GM21423 (cell line): Measurements from ENCODE around the gene GOLGA2.
A peak's percentile ranks its signal among the peaks of the same experiment; 100 is the strongest.

Experiments used
- ATAC-seq: cut with Tn5 transposase; IDR thresholded peaks from one replicate; pipeline ENCODE4 v1.9.1; 2021; ENCODE audit warnings: mild to moderate bottlenecking, moderate library complexity; ENCODE audit not compliant: unreplicated experiment

GOLGA2 gene

DNA sequence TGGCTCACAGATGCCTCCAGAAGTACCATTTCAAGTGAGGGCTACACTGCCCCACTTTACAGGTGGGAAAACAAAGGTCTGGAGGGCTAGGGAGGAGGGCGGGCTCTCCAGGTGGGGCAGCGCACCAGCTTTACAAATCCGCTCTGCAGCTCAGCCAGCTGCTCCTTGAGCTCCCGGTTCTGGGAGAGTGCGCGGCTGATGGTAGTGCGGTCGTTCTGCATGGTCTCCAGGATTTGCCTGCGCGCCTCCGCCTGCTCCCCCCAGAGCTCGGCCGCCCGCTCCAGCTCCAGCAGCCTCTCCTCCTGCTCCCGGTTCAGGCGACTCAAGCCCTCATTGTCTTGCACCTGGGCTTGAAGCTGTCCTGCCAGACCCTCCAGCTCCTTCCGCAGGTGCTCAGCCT is 15.5 kb downstream of the GOLGA2 start:
- ATAC-seq = no peak

DNA sequence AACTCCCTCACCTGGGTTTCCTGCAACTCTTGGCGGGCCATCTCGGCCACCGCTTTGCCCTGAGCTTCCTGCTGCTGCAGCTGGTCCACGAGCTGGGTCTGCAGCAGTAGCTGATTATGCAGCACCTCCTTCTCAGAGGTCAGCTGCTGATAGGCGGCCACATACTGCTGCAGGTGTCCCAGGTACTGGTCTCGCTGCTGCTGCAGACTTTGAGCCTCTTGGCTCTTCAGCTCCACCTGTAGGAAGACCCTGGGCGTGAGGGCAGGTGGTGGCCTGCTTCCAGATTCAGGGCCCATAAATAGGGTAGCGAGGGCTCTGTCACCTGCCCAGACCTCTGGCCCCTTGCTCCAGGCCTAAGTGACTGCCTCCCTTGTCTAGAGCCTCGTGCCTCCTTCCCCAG is 16.7 kb downstream of the GOLGA2 start:
- ATAC-seq = no peak

DNA sequence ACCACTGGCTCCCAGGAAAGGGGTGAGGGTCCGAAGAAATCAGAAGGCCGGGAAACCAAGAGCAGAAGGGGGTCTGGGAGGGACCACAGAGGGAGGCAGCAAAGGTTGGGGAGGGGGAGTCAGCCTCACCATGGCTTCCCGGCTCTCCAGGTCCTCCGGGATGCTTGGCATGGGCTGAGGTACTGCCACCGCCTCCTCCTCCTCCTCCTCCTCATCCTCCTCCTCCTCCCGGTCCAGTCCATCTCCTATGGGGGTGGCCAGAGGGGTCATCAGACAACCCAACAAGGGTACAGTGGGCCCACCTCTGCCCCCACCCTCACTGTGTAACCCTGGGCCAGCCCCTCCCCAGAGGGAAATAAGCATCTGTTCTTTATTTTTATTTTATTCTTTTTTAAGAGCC is 17.5 kb downstream of the GOLGA2 start:
- no peak for ATAC-seq

DNA sequence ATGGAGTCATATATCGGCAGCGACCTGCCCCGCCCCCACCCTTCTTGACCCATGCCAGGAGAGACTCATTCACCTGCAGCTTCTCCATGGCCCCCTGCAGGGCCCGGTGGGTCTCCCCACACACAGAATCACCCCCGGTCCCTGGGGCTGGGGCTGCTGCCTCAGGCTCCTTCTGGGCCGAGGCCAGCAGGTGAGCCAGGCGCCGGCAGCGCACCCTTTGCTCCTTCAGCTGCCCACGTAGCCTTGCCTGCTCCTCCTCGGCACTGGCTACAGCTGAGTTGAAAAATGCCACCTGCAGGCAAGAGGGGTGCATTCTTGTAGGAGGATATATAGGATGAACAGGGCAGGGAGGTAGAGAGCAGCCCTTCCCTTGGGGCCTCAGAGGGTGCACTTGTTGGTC is 17.9 kb downstream of the GOLGA2 start:
- no peak for ATAC-seq

DNA sequence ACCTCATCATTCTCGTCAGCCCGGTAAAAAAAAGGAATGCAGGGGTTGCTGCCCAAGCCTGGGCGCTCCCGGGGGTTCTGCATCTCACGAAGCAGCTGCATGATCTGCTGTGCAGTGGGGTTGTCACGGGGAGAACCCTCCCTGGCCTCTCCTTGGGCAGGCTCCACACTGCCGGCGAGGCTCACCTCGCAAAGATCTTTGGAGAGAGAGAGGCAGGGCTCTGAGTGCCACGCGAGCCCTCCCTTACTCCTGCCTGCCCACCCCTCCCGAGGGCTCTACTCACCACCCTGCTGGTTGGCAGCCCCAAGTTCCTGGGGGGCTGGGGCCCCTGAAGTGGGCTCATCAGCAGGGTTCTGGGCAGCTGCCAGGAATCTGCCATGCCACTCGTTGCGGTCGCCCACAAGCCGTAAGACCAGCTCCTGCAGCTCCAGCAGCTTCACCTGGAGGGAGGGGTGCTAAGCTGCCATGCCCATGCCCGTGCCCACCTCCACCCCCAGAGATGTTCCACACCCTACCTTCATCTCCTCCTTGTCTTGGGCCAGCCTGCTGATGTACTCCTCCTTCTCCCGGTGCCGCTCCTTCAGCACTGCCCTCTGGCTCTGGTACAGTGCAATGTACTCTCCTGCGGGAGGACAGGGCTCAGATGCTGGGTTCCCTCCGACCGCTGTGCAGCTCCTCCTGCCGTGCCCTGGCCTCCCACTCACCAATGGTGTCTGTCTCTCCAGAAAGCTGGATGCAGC is 18.6 kb downstream of the GOLGA2 start:
- ATAC-seq = no peak

DNA sequence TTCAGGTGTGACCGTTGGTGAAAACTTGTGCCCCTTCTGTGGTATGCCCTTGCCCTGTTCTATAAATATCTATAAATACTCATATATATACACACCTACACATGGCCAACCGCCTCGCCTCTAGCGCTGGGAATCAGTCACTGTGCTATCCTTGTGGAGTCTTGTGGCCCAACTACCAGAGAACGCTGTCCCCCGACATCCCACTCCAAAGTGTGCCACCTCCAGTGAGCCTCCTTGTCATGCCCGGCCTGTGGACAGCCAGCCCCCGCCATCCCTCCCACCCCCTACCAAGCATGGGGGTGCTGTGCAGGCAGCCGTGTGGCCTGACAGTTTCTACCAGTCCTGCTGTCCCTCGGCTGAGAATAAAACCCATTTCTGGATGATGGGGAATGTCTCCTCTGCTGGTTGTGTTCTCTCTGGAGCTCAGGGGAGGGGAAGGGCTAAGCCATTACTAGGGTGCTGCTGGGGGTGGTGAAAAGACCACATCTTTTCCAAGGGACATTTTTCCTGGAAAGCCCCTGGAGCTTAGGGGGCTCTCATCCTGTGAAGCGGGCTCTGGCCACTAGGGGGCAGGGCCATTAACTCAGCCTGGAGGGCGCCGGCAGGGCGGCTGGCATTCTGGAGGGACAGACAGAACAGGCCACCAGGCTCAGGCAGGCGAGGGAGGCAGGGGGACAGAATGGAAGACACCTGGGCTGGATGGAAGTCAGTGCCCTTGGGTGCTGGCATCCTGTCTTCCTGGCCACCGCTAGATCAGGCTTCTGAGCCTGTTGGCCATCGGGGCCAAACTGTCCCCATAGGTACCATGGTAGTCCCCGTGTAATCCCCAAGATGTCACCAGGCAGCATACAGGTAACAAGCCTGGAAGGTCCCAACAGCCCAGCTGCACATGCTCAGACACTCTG is 20.7 kb downstream of the GOLGA2 start:
- ATAC-seq = no peak

DNA sequence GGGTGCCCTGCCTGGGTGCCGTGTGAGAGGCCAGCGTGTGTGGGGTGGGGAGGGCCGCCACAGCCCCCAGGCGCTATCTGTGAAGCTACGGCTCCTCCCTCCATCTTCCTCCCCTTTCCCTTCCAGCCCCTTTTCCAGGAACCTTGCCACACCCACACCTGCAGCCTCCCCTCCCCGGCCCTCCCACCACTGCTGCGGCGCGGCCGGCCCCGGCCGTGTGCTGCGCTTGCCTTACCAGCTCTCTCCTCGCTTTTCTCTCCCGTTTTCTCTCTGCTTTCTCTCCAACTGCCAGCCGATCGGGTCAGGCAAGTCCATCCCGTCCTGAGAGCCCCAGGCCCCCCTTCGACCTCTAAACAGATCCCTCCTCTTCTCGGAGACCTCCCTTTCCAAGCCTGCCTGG is 21.4 kb downstream of the GOLGA2 start:
- ATAC-seq = no peak

DNA sequence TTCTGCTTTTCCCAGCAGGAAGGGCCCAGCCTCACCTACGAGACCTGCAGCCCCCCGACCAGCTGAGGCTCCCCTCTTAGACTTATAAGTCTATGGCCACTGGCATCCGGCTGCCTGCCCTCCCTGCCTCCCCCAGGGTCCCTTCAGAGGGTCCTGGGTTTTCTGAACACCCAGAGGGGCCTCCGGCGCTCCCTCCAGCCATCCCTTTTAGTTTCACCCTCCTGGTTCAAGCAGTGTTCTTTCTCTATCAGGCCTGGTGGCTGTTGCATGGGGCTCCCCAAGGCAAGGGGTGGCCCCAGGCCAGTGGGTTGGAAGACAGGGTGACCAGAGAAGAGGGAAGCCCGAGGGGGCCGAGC is 21.8 kb downstream of the GOLGA2 start:
- ATAC-seq = no peak

DNA sequence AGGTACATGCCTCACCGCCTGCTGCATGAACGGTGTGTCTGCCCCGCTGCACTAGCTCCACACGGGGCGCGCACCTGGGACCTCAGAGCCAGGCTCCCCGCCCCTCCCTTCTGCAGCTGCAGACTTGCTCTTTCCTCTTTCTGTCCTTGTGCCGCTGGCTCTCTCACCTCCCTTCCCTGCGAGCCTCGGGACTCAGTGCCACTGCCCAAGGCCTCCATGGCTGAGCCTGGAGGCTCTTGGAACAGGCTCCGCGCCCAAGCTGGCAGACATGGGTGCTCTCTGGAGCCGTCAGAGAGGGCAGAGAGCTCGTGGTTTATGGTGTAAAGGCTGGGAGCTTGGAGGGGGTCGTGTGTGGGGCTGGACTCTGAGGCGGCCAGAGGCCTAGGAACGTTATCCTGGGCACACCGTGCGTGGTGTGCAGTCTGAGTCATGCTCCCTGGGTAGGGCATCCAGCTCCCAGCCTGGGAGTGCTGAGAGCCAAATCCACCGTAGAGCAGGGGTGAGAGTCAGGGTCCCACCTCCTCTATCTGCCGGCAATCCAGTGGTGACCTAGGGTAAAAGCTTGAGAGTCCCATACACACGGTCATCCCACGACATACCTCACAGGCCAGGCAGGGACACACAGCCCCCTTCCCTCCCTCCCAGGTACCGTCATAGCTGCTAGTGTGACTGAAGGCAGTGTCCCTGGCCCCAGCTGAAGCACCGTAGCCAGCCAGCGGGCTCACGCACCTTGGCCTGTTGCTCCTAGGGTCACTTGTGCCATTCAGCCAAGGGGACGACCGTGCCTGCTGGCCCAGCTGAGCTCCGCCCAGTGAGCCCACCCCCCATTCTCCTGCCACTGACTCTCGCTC is 22.4 kb downstream of the GOLGA2 start:
- no peak for ATAC-seq

DNA sequence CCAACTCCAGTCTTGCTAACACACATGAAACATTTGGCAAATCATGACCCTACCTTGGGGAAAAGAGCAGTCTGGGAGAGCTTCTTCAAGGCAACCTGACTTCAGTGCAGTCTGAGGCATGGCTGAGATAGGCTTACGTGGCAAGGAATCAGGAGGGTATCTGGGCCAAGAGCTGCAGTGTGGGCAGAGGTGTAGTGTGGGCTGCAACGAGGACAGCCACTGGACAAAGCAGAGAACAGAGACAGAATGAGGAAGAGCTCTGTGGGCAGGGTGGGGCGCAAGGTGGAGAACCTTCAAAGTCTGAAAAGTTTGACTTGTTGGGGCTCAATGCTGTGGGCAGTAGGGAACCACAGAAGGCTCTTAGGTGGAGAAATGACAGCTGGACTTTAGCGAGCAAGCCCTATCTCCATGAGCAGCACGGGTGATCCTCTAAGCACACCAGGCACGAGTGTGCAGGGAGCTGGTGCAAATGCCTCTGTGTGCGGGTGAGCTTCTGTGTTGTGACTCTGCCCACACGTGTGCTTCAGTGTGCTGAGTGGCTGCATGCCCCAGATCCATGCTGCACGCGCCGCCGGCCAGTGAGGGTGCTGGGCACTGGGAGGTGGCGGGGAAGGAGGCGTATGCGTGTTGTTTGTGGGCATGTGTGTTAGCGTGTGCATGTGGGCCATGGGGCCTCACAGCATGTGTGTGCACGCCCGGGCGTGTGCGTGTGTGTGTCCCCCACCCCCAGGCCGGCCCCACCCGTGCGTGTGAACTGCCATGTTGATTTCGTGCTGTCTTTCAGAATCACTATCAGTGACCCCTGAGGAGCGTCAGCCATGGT is 23.3 kb downstream of the GOLGA2 start:
- ATAC-seq = no peak

DNA sequence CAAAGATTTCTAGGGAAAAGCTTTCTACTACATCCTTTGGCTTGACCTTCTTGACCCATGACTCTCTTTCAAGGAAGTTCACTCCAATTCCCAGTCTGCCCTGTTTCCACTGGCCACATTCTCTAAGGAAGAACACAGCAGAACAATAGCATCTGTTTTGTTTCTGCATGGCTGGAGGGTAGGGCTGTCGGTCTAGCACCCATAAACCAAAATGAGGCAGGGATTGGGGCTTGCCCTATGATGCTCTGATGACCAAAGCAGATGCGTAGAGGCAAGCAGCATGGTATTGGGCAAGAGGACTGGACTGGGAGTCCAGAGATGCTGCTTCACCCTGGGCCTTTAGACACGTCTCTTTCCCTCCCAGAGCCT is 24.1 kb downstream of the GOLGA2 start:
- no peak for ATAC-seq

DNA sequence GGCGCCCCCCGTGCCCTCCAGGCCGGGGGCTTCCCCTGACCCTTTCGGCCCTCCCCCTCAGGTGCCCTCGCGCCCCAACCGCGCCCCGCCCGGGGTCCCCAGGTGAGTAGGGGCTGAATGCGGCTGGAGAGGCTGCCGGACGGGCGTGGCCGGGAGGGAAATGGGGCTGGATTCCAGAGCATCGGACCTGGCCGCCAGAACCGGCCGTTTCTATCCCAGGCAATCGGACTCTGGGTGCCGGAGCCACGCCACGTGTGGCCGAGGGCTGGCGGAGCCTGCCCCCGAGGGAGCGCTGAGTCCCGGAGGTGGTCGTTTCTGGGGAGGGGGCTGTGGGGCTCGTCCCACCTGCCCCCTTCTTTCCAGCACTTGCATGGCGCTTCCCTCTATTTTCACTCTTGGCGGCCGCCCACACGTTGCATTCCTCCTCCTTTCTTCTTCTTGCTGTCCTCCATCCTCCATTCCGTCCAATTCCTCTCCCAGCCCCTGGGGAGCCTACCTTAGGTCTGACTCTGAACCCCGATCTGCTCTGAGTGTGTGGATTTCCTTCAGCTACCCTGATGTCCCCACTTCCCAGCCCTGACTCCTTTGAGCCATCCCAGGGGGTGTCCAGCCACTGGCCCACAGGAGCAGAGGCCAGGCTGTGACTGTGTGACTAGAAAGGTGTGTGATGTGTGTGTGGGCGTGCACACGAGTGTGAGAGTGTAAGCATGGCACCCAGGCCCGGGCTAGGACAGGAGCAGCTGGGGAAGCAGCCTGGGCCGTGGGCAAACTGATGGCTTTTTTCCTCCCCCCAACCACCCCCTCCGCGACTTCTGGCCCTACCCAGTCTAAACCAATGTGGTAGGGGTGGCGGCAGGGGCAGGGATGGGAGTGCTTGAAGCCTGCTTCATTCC is 24.7 kb downstream of the GOLGA2 start:
- ATAC-seq = no peak

DNA sequence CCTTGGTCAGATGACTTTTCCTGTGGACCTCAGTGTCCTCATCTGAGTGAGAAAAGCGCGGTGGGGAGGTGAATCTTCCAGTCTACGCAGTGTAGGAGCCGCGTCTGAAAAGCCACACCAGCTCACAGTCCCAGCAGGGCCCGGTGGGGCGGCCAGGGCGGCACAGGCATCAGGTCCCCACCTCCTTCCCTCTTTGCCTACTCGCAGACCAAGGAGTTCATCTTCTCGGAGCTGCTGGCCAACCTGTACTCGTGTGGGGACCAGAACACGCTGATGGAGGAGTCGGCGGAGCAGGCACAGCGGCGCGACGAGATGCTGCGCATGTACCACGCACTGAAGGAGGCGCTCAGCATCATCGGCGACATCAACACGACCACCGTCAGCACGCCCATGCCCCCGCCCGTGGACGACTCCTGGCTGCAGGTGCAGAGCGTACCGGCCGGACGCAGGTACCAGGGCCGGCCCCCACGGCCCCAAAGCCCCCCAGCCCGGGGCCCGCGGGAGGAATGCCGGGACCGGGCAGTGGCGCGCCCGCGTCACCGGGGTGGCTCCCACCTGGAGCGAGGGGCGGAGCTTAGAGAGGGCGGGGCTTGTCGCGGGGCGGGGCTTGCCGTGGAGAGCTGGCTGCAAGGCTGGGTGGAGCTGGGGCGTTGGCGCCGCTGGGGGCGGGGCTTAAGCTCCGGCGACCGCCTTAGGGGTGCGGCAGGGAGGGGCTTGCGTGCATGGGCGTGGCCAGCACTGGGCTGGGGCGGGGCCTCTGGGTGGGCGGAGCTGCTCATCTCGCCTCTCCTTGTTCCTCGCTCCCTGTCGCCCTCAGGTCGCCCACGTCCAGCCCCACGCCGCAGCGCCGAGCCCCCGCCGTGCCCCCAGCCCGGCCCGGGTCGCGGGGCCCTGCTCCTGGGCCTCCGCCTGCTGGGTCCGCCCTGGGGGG is 25.6 kb downstream of the GOLGA2 start:
- ATAC-seq = peak; percentile 88

DNA sequence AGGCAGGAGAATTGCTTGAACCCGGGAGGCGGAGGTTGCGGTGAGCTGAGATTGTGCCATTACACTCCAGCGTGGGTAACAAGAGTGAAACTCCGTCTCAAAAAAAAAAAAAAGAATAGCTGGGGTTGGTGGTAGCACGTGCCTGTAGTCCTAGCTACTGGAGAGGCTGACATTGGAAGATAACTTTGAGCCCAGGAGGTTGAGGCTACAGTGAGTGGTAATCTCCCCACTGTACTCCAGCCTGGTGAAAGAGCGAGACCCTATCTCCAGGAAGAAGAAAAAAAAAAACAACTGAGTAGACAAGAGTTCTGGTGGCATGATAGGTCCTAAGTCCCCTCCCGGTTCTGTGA is 26.3 kb downstream of the GOLGA2 start:
- ATAC-seq = no peak

DNA sequence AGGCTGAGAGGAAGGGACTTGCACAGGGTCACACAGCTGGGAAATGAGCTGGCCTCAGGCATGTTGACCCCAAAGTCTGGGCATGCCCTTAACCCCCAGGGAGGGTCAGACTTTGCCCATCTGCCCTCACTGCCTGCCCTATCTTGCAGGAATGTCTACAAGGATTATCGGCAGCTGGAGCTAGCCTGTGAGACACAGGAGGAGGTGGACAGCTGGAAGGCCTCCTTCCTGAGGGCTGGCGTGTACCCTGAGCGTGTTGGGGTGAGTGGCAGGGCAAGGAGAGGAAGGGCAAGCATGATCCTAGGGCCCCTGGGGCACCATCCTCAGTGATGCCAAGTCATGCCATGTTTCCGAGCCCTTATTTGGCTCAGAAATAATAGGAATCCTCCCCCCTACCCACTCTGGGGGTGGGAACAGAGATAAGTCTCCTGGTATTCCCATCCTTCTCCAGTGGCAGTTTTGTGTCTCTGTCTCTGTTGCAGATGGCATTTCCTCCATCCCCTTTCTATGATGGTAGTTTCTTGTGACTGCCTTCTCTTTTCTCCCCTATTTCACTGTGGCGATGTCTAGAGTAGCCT is 28.5 kb downstream of the GOLGA2 start:
- no peak for ATAC-seq

DNA sequence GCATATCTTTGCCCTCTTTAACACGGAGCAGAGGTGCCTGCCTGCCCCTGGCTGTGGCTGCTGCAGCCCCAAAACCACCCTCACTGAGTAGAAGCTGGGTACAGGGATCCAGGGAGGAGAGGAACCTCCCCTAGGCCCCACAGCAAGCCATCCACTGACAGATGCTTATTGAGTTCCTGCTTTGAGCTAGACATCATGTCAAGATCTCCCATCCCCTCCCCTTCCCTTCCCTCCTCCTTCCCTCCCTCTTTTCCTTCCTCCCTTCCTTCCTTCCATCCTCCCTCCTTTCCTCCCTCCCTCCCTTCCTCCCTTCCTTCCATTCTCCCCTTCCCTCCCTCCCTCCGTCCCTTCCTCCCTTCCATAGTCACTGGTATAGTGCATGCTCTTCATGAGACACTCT is 29.3 kb downstream of the GOLGA2 start:
- ATAC-seq = no peak

DNA sequence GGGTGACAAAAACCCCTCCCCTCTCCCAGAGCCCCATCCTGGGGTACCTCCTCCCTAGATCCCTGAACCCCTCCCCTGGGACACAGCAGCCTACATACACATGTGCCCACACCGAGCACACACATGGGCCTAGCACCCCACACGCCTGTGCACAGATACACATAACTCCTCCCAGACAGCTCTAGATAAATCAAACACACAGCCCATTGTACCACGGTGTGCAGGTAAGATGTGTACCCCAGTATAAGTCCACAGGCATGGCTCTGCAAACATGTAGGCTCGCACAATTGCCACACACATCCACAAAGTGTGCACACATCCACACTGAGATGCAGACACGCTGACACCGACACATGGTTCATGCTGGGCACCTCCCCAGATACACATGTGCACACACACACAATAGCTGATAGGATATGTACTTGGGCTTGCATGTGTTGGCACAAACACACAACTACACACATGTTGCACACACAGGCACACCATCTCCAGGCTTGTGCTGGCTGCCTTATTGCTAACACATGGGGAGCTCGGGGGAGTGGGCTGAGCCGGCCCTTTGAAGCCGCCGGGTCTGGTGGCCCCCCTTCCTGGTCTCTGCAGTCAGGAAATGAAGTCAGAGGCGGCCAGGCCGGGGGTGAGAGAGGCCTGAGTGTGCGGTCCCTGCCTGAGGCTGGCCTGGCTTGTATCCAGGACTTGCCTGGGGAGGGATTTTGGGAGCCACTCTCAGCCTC is 30.2 kb downstream of the GOLGA2 start:
- ATAC-seq = no peak

DNA sequence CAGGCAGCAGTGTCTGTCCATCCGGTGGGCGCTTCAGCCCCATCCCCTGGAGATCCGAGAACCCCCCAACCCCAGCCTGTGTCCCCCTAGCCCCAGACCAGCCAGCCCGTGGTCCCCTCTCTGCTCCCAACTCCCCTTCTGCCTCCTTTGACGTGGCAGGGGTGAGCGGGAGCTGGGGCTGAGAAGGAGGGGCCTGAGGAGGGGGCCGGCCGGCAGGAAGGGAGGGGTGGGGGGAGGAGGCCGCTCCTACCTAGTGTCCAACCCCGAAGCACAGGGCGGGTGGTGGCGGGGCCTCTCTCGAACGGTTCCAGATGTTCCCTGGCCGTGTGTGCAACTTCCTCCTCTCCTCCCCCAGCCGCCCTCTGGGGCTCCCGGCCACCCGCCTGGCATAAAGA is 31.0 kb downstream of the GOLGA2 start:
- no peak for ATAC-seq
